Measurements from ENCODE around the gene RBBP4.
"Not testable (repeated sequence)": the region's sequence is repeated elsewhere in the genome, so short reads cannot be mapped to it uniquely, and the experiment has no call there.

RBBP4 gene

DNA sequence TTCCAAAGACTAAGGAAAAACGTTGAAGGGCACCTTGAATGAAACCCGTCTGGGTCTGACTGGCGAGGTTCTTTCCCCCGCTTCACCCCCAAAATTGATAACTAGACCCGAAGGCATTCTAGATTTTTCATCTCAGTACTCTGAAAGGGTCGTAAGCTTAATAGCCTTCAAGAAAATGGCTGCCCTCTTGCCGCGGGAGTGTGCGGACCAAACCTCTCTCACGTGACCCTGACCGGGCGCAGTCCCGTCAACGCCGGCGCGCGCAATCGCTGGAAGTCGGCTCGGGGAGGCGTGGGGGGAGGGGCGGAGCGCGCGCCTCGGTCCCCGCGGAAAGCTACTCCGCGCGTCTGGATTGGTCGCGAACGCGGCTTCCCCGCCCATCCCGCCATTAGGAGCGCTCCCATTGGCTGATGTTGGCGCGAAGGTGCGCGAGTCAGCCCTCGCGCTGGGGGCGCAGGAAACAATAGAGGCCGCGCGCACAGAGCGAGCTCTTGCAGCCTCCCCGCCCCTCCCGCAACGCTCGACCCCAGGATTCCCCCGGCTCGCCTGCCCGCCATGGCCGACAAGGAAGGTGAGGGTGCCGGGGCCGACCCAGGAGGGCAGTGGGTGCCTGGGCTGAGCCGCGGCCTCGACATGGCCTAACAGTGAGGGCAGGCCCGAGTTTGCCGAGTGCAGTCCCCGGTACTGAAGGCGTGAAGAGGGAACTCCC, at the start of gene RBBP4:
Gene RBBP4, plus strand, starts transcription at position 457 of the 709 bp plus-strand sequence. Its CDS starts 99 bp downstream, at position 556.
- peak; percentile 99 for DNase-seq (ENCODE audit: low spot score)

DNA sequence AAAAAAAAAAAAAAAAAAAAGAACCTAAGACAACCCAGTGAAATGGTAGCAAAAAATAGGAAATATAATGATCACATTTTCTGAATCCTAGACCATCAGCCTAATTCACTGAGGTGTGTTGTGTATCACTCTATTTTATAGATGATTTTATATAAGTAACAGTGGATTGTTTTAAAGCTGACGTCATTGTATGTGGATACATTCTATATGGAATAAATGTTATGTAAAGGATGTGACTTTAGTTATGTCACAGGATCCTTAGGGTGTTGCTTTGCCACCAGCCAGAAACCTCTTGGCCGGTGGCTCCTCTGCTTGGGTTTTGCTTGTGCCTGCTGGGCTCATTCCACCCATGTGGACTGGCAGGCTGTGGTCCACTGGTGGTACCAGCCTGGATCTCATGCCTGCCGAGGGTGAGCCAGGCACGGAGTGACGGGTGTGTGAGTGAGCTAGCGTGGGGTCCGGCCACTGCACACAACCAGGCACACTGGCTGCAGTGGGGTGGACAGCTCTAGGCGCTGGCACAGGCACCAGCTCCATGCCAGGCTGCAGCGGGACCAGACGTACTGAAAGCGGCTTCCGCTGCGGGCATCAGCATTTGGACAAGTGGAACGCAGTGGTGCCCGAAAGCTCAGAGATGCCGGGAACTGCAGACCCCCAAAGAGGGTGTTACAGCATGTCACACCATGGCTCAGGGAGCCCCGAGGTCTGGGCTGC, 45.1 kb upstream of the RBBP4 start:
- no peak for DNase-seq (ENCODE audit: low spot score)

DNA sequence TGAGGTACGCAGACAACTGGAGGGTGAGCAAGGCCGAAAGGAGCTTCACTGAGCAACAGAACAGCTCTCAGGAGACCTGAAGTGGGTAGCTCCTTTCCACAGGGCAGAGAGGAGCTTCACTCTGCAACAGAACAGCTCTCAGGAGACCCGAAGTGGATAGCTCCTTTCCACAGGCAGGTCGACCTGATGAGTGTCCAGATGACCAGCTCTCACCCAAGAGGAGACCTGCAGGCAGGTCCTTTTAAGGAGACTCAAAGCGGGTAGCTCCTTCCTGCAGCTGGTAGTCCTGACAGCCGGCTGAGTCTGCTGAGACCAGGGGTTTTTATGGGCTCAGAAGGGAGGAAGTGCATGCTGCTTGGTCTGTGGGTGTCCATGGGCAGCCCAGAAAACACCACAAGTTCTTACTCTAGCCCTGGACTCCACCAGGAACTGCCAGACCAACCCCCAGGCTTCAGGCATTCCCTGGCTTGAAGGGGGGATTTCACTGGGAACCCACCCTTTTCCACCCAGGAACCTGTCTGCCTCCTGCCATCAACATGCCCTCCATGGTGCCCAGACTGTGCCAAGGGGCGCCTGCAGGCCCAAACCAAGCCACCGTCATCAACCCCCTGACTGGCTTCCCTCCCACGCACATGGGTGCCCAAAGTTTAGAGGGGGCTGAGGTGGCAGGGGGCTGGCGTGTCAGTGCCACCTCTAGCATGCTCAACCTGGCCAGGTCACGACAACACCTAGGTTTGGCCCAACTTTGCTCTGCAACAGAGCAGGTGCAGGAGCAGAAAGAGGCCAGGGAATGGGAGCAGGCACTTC, 44.2 kb upstream of the RBBP4 start:
- DNase-seq (ENCODE audit: low spot score) = no peak

DNA sequence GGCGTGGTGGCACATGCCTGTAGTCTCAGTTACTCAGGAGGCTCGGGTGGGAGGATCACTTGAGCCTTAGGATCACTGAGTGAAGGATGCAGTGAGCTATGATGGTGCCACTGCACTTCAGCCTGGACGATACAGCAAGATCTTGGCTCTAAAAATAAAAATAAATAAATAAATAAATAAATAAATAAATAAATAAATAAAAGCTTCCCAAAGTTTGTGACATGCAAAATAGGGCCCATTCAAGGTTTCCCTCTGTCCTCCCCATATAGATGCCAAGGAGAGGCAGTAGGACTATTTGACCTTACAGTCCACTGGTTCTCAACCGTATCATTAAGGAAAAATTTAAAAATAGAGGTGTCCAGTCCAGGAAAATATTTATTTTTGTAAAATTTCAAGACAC, 41.8 kb upstream of the RBBP4 start:
- no peak for DNase-seq (ENCODE audit: low spot score)

DNA sequence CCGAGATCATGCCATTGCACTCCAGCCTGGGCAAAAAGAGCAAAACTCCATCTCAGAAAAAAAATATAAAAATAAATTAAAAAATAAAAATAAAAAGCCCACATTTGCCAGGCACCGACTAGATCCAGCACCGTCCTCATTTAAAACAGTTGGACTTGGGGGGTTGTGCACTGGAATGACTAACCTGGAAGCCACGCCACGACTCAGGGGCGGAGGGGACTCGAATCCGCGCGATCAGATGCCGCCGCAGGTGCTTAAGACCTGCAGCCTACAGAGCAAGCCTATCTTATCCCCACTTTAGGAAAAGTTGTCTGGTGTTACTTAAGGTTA, 39.2 kb upstream of the RBBP4 start:
- DNase-seq (ENCODE audit: low spot score) = no peak

DNA sequence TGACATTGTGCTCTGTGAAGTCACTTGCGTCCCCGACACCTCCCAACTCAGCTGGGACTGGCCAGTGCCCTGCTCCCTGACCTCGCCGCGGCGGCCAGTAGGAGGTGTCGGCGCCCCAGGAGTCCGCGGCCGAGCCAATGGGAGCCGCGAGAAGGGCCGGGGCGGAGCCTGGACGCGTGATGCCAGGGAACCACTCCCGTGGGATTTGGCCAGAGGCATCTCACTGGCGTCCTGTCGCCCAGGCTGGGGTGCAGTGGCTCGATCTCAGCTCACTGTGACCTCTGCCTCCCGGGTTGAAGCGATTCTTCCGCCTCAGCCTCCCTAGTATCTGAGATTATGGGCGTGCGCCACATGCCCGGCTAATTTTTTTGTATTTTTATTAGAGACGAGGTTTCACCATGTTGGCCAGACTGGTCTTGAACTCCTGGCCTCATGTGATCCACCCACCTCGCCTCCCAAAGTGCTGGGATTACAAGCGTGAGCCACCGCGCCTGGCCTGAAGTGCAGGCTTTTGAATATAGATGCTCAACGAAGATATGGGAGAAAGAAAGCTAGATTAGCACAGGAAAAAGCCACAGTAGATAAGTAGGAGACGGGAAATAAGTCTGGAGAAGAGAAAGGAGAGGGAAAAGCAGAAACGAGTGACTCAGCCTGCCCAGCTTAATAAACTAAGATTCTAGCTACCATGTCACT, 38.7 kb upstream of the RBBP4 start:
- peak; percentile 70 for DNase-seq (ENCODE audit: low spot score)

DNA sequence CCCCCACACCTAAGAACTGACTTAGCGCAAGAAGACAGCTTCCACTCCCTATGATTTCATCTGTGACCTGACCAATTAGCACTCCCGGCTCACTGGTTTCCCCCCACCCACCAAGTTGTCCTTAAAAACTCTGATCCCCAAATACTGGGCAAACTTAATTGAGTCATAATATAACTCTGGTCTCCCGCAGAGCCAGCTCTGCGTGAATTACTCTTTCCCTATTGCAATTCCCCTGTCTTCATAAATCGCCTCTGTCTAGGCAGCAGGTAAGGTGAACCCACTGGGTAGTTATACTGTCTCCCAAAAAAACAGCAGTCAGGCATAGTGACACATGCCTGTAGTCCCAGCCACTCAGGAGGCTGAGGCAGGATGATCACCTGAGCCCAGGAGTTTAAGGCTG, 37.5 kb upstream of the RBBP4 start:
- no peak for DNase-seq (ENCODE audit: low spot score)

DNA sequence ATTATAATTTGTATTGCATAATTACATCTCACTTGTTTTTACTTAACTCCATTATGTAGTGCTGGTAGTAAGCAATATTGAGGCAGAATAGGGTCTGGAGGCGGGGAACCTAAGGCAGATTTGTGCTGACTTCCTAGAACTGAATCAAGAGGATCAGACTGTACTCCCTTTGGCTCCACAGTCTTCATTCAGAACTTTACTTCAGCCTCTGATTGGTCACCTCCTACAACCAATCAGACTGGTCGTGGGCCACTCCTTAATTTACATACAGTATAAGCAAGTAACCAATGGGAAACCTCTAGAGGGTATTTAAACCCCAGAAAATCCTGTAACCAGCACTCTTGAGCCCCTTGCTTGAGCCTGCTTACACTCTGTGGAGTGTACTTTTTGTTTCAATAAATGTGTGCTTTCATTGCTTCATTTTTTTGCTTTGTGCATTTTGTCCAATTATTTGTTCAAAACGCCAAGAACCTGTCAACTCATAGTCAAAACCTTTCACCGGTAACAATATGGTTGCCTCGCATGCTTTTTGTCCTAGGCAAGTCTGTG, 32.3 kb upstream of the RBBP4 start:
- DNase-seq (ENCODE audit: low spot score) = no peak

DNA sequence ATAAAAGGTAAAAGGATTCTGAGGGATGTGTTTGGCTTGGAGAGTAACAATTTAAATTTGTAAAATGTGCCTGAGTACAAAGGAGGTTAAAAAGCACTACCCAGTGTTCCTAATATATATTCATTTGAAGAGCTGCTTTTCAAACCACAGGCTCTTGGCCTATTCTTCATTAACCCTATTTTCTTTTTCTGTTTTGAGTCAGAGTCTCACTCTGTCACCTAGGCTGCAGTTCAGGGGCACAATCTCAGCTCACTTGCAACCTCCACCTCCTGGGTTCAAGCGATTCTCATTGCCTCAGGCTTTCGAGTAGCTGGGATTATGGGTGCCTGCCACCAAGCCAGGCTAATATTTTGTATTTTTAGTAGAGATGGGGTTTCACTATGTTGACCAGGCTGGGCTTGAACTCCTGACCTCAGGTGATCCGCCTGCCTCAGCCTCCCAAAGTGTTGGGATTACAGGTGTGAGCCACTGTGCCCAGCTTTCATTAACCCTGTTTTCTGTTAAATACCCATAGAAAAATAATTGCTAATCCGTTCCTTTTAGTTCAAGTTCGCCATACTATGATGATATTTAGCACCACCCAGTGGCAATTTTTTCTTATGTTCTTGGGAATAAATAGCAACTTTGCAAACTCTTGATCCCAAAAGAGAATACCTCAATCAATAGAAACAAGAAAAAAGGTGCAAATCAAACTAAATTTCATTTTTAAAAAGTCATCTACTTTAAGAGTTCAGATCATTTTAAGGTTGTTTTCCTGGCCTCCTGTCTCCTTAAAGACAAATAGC, 31.1 kb upstream of the RBBP4 start:
- DNase-seq (ENCODE audit: low spot score) = no peak

DNA sequence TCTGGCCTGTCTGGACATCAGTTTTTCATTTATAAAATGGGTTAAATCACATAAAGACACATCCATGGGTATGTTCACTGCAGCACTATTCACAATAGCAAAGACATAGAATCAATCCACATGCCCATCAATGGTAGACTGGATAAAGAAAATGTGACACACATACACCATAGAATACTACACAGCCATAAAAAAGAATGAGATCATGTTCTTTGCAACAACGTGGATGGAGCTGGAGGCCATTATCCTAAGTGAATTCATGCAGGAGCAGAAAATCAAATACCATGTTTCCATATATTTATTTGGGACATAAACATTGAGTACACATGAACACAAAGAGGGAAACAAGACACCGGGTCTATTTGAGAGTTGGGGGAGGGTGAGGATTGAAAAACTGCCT, 28.8 kb upstream of the RBBP4 start:
- no peak for DNase-seq (ENCODE audit: low spot score)

DNA sequence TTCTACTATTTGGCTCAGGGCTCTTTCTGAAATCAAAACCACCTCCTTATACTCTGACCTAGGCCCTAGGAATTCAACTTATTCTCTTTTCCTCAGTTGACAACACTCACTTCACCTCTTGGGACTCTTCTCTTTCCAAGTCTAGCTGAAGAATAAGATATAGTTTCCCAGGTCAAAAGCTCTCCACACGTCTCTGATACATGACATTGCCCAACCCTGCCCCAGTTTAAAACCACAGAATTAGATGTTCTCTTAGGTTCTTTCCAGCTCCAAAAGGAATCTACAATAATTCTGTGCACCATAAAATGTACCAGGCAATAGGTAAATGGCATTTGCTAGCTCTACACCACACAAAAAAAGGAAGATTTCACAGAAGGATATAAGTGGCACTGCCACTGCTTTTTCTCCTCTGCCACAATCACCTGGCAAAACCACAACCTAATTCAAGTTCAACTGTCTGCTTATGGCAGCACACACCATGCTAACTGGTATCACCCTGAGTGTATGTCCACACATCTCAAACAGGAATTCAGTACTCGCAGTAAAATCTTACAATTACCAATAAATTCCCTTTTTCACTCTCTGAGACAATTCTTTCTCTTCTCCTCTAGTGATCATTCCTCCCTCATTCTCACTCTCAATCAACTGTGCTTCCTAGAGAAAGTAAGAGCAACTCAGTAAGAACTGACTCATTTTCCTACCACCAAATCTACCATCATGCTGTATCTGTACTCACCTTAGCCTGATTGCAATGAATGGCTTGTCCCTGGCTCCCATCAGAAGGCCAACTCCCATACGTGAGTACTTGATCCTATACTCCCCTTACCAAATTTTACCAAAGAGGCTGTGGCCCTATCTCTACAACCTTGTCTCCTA, 28.0 kb upstream of the RBBP4 start:
- DNase-seq (ENCODE audit: low spot score) = no peak

DNA sequence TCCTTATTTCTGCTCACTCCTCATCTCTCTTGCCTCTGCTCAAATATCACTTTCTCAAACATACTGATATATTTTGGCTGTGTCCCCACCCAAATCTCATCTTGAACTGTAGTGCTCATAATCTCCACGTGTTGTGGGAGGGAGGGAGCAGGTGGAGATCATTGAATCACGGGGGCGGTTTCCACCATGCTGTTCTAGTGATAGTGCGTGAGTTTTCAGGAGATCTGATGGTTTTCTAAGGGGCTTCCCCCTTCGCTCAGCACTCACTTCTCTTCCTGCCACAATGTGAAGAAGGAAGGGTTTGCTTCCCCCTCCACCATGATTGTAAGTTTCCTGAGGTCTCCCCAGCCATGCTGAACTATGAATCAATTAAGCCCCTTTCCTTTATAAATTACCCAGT, 27.2 kb upstream of the RBBP4 start:
- DNase-seq (ENCODE audit: low spot score) = no peak

DNA sequence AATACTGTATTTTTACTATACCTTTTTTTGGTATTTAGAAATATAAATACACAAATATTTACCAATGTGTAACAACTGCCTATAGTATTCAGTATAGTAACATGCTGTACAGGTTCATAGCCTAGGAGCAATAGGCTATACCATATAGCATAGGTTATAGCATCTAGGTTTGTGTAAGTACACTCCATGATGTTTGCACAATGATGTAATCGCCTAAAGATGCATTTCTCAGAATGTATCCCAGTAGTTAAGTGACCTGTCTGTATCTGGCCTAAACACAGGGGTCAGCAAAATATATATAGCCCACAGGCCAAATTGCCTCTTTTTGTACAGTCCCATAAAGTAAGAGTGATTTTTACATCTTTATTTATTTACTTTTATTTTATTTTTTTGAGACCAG, 24.8 kb upstream of the RBBP4 start:
- DNase-seq (ENCODE audit: low spot score) = no peak

DNA sequence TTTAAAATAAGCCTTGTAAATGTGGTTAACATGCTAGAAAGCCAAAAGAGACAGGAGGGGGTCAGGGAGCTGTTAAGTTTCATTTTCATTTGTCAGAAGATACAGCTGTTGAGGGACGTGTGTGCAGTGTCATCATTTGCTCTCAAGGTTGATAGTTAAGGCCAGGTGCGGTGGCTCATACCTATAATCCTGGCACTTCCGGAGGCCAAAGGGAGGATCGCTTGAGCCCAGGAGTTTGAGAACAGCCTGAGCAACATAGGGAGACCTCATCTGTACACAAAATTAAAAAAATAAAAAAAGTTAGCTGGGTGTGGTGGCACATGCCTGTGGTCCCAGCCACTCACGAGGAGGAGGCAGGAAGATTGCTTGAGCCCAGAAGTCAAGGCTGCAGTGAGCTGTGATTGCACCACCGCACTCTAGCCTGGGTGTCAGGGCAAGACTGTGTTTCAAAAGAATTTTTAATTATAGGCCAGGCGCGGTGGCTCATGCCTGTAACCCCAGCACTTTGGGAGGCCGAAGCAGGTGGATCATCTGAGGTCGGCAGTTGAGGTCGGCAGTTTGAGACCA, 23.3 kb upstream of the RBBP4 start:
- DNase-seq (ENCODE audit: low spot score) = peak; percentile 30

DNA sequence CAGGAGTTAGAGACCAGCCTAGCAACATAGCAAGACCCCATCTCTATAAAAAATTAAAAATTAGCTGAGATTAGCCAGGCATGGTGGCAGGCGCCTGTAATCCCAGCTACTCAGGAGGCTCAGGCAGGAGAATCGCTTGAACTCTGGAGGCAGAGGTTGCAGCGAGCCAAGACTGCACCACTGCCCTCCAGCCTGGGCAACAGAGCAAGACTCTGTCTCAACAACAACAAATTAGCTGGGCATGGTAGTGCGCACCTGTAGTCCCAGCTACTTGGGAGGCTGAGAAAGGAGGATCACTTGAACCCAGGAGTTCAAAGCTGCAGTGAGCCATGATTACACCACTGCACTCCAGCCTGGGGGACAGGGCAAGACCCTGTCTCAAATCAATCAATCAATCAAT, 20.8 kb upstream of the RBBP4 start:
- DNase-seq (ENCODE audit: low spot score) = not testable (repeated sequence)

DNA sequence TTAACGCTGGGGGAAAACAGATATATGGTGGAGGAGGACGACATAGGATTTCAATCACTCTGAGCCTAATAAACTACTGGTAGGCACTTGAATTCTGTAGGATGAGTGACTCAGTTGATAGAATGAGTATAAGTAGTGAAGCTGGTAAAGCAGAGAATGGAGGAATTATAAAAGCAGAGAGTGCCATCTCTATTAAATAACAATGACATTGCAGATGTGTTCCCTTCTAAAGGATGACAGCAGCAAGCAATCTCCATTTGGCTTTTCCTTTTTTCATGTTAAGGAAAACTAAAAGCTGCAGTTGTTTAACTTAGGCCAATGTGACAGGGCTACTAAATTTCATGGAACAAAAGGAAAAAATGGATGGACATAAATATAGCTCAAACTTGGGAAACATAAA, 18.2 kb upstream of the RBBP4 start:
- DNase-seq (ENCODE audit: low spot score) = no peak

DNA sequence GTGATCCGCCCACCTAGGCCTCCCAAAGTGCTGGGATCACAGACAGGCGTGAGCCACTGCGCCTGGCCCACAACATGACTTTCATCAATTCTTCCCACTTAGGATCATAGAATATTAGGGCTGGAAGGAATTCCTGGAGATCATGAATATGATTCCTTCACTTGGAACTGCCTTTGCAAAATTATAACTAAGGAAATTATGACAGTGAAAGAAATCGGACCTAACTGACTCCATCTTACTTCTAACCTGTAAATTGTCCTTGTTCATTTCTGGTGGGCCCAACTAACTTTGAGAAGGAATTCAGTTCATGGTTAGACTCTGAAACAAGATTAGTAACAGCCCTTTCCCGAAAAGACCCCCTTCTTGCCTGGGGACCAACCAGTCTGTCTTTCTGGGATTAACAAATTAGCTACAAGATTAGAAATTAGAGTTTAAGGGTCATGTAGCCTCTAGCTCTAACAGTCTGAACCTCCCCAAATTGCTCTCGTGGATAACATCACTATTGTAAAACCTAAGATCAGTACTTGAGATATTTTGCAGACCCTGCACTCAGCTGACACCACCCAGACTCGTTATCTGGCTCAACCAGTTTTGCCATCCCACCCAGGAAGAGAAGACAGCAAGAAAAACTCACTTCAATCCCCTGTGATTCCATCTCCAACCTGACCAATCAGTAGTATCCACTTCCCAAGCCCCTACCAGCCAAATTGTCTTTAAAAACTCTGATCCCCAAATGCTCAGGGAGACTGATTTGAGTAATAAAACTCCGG, 15.3 kb upstream of the RBBP4 start:
- DNase-seq (ENCODE audit: low spot score) = no peak

DNA sequence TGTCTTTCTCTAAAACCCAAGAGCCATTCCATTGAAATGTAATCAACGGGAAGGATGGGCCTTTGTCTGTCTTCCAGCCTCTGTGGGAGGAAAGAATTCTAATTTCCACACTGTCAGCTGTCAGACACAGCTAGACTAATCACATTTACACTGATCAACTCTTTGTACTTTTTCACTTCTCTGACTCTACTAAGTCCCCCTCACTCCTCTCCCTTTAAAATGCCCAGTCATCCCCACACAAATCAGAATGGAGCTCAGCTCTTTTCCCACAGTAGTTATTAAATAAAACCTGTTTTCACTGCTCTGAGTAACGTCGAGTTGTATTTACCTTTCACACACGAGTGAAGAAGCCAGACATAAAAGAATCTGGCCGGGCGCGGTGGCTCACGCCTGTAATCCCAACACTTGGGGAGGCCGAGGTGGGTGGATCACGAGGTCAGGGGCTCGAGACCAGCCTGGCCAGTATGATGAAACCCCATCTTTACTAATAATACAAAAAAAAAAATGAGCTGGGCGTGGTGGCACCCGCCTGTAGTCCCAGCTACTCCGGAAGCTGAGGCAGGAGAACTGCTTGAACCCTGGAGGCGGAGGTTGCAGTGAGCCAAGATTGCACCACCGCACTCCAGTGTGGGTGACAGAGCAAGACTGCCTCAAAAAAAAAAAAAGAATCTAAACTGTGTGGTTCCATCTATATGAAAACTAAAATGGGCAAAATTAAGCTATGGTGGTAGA, 13.9 kb upstream of the RBBP4 start:
- DNase-seq (ENCODE audit: low spot score) = no peak

Measured in germinal center (tissue), 1 donor.